B cell (primary cell): ENCODE measurements around the gene NEDD4. TPM values are rescaled to one million over a fixed set of nuclear protein-coding genes. Genes with fewer than 3 reads are reported as not detected.

Experiments used
- ATAC-seq: fragments of 200-7000 bp; cut with Tn5 transposase; one replicate; pipeline ENCODE4 v1.10.0; 2021; ENCODE audit warnings: low read depth, mild to moderate bottlenecking, moderate number of reproducible peaks, moderate library complexity
- CTCF ChIA-PET: fragments of 350-600 bp; sonication (Branson Sonifier 250); formaldehyde crosslinking; loops from one replicate; lab custom pipeline; 2021; ENCODE audit warnings: antibody characterized with exemption, inconsistent platforms; lab: Charles Lee
- POLR2A ChIA-PET: fragments of 350-600 bp; sonication (Branson Sonifier 250); formaldehyde crosslinking; loops from one replicate; lab custom pipeline; 2021; ENCODE audit warnings: antibody characterized with exemption; lab: Charles Lee
- DNase-seq: peaks from one replicate; pipeline ENCODE4 v3.0.0; 2013
- H2AFZ ChIP-seq: 2 replicates; pipeline ENCODE4 v1.6.1; 2012; ENCODE audit warnings: mild to moderate bottlenecking, low read depth, low read length; ENCODE audit not compliant: insufficient read depth, poor library complexity, severe bottlenecking
- H3K27ac ChIP-seq, 2 donors: 1 replicate in 1 of 2; 2 replicates in 1 of 2; pipeline ENCODE4 v1.5.1; 2012 to 2013; ENCODE audit warnings: low read length in 2 of 2, mild to moderate bottlenecking in 2 of 2, moderate library complexity in 1 of 2
- H3K27me3 ChIP-seq, 4 experiments: fragments of 200-600 bp in 1 of 4; sonication (generic) in 1 of 4; replicated peaks in 1 of 4; 1 replicate in 2 of 4; 2 replicates in 2 of 4; pipeline versions ENCODE4 v1.6.1 to v1.7.0; 2013 to 2016; ENCODE audit warnings: low read length in 3 of 4, mild to moderate bottlenecking in 2 of 4, mixed read lengths in 1 of 4, moderate library complexity in 1 of 4; ENCODE audit not compliant: insufficient read depth in 4 of 4, control insufficient read depth in 3 of 4; ENCODE audit errors: control extremely low read depth in 1 of 4
- H3K36me3 ChIP-seq, 2 experiments: replicated peaks in 1 of 2; 1 replicate in 1 of 2; 2 replicates in 1 of 2; pipeline versions ENCODE4 v1.6.1 to v1.7.1; 2013; ENCODE audit warnings: low read length in 1 of 2; ENCODE audit not compliant: insufficient read depth in 2 of 2, control insufficient read depth in 1 of 2; ENCODE audit errors: control extremely low read depth in 1 of 2, extremely low read depth in 1 of 2
- H3K4me1 ChIP-seq, 2 donors: fragments of 200-600 bp in 1 of 2; sonication (generic) in 1 of 2; 1 replicate in 1 of 2; 2 replicates in 1 of 2; pipeline versions ENCODE4 v1.5.1 to v1.6.1; 2013 to 2017; ENCODE audit warnings: low read length in 2 of 2; ENCODE audit not compliant: control insufficient read depth in 2 of 2, insufficient read depth in 2 of 2
- H3K4me2 ChIP-seq: replicated peaks from 2 replicates; pipeline ENCODE3; 2012; ENCODE audit warnings: mild to moderate bottlenecking, low read depth, low read length; ENCODE audit not compliant: poor library complexity, severe bottlenecking
- H3K4me3 ChIP-seq, 5 experiments: fragments of 200-600 bp in 1 of 5; sonication (generic) in 1 of 5; 1 replicate in 3 of 5; 2 replicates in 2 of 5; pipeline versions ENCODE4 v1.5.1 to v1.7.0; 2011 to 2016; ENCODE audit warnings: low read length in 4 of 5, mild to moderate bottlenecking in 4 of 5, low read depth in 2 of 5, control low read depth in 1 of 5, moderate library complexity in 1 of 5; ENCODE audit not compliant: insufficient read depth in 1 of 5; ENCODE audit errors: control extremely low read depth in 1 of 5, extremely low read depth in 1 of 5
- H3K79me2 ChIP-seq: fragments of 200-600 bp; sonication (generic); one replicate; pipeline ENCODE4 v1.6.0; 2016; ENCODE audit warnings: low read length; ENCODE audit not compliant: control insufficient read depth, insufficient read depth
- H3K9ac ChIP-seq: fragments of 200-600 bp; sonication (generic); 2 replicates; pipeline ENCODE4 v1.6.1; 2017; ENCODE audit warnings: mild to moderate bottlenecking, low read length, moderate library complexity
- H3K9me3 ChIP-seq, 3 donors: one replicate each; pipeline versions ENCODE4 v1.6.1 to v1.7.1; 2013; ENCODE audit warnings: low read length in 2 of 3; ENCODE audit not compliant: control insufficient read depth in 2 of 3, insufficient read depth in 1 of 3; ENCODE audit errors: control extremely low read depth in 1 of 3
- H4K20me1 ChIP-seq: 2 replicates; pipeline ENCODE4 v1.6.0; 2012; ENCODE audit warnings: mild to moderate bottlenecking, low read length; ENCODE audit not compliant: insufficient read depth, control insufficient read depth, poor library complexity, severe bottlenecking
- H3K27ac Mint-ChIP-seq: one replicate; pipeline ENCODE4 v1.8.0; 2021; ENCODE audit warnings: mixed read lengths
- H3K27me3 Mint-ChIP-seq: one replicate; pipeline ENCODE4 v1.8.0; 2021; ENCODE audit warnings: mixed read lengths
- H3K4me1 Mint-ChIP-seq: one replicate; pipeline ENCODE4 v1.8.0; 2021; ENCODE audit warnings: mixed read lengths
- H3K4me3 Mint-ChIP-seq: one replicate; pipeline ENCODE4 v1.8.0; 2021; ENCODE audit warnings: mixed read lengths
- H3K9me3 Mint-ChIP-seq: one replicate; pipeline ENCODE4 v1.8.0; 2022; ENCODE audit warnings: mixed read lengths; ENCODE audit not compliant: insufficient read depth
- CTCF ChIP-seq: fragments of 200-600 bp; IDR thresholded peaks from one replicate; pipeline ENCODE4 v1.8.0; 2022; ENCODE audit warnings: antibody characterized with exemption, mild to moderate bottlenecking
- EZH2 ChIP-seq: IDR thresholded peaks from 2 replicates; pipeline ENCODE4 v1.6.1; 2012; ENCODE audit warnings: borderline replicate concordance, low read depth, mild to moderate bottlenecking, moderate library complexity, low read length; ENCODE audit not compliant: insufficient read depth, poor library complexity, severe bottlenecking
- WGBS: methylation state at CpG from one replicate; pipeline ENCODE4 v1.1.5; 2013; ENCODE audit warnings: missing lambda C conversion rate; ENCODE audit not compliant: insufficient coverage; 5-methylcytosine and 5-hydroxymethylcytosine counted together
- intact Hi-C: fragments of 100-400 bp; cut with micrococcal nuclease; formaldehyde crosslinking; loops from one replicate; pipeline ENCODE4 v1.10.0; 2022
- polyA plus RNA-seq: library from polyadenylated mRNA; depleted of rRNA; stranded (reverse); fragments of >200 nt; gene quantifications from 2 replicates; pipeline ENCODE4 v1.2.3, GENCODE V29; 2012
- total RNA-seq, 2 donors: library from RNA; stranded (reverse); fragments of 120-200 nt in 1 of 2; gene quantifications; 1 replicate in 1 of 2; 2 replicates in 1 of 2; pipeline versions ENCODE4 v1.2.3 to v1.2.4, GENCODE V29; 2013 to 2022

Gene NEDD4
- total and polyA plus RNA-seq, 2 donors (not counting 1 experiment from before 2014, with no cell fraction given): 0.03 to 2.3 TPM

GRCh38 chr15:55960946-55961345, 32.5 kb downstream of the NEDD4 start:
- intact Hi-C loops: no loop called here
- ATAC-seq: no peak
- DNase-seq: no peak
- Histone ChIP-seq H3K27me3 (no peaks in the 10 kb centered on the region), H3K27ac (no peak overlapping the region), H3K36me3 (no peaks in the 10 kb centered on the region), H3K9ac (no peak overlapping the region), H3K9me3 (no peaks in the 10 kb centered on the region), H3K4me2 (no peak overlapping the region), H3K4me3 (no peak overlapping the region), H4K20me1 (no peaks in the 10 kb centered on the region), H2AFZ (no peak overlapping the region), H3K4me1 (no peaks in the 10 kb centered on the region), H3K79me2 (no peaks in the 10 kb centered on the region)
- Mint-ChIP-seq H3K4me3 (no peak overlapping the region), H3K9me3 (no peaks in the 10 kb centered on the region), H3K27me3 (no peaks in the 10 kb centered on the region), H3K4me1 (no peaks in the 10 kb centered on the region), H3K27ac (no peak overlapping the region)
- POLR2A ChIA-PET: no interaction called here
- CTCF ChIA-PET: no interaction called here
- TF ChIP-seq EZH2 (no peak), CTCF (no peak)
- 100% methylated on average over 2 of the region's 2 CpGs for WGBS

GRCh38 chr15:55959744-55960447, 33.5 kb downstream of the NEDD4 start:
- Histone ChIP-seq H3K4me1 (no peaks in the 10 kb centered on the region), H3K36me3 (no peaks in the 10 kb centered on the region), H3K27me3 (no peaks in the 10 kb centered on the region), H3K4me2 (no peak overlapping the region), H3K9ac (no peak overlapping the region), H4K20me1 (no peaks in the 10 kb centered on the region), H3K27ac (no peak overlapping the region), H3K4me3 (no peak overlapping the region), H3K79me2 (no peaks in the 10 kb centered on the region), H3K9me3 (no peaks in the 10 kb centered on the region), H2AFZ (no peak overlapping the region)
- Mint-ChIP-seq H3K4me3 (no peak overlapping the region), H3K9me3 (no peaks in the 10 kb centered on the region), H3K27me3 (no peaks in the 10 kb centered on the region), H3K27ac (no peak overlapping the region), H3K4me1 (no peaks in the 10 kb centered on the region)
- WGBS: 75% methylated on average over 4 of the region's 4 CpGs
- TF ChIP-seq EZH2: no peak
- TF ChIP-seq CTCF: no peak
- ATAC-seq: no peak
- POLR2A ChIA-PET: no interaction called here
- no peak for DNase-seq
- CTCF ChIA-PET: no interaction called here
- intact Hi-C loops: no loop called here
